ENCODE data around the gene DCAF11. TPM values are rescaled to one million over a fixed set of nuclear protein-coding genes. Genes with fewer than 3 reads are reported as not detected.
A peak's percentile ranks its signal among the peaks of the same experiment; 100 is the strongest.

DCAF11 gene
- total and polyA plus RNA-seq, 2 of the 13 experiments (the other 11 are each of a cell fraction or from before 2014, with no cell fraction given), result 150 to 257 TPM

GRCh38 chr14:24137529-24138395 lies 23.2 kb downstream of the DCAF11 start (continued):
- TF ChIP-seq ZBTB8A (CRISPR knock-in tag; IDR thresholded peaks at IDR 0.05; ENCODE audit: borderline replicate concordance, low read depth) (no peak), POLR2A (IDR thresholded peaks at IDR 0.05; ENCODE audit: insufficient read depth in 1 of 2, low read depth in 2 of 2, low read length in 2 of 2) (0 out of 4 replicates have a peak, but pooled peaks of 1 of the 2 experiments have one; percentile 39), AKNA (CRISPR knock-in tag; IDR thresholded peaks at IDR 0.05; ENCODE audit: borderline replicate concordance) (no peak), HOXD1 (CRISPR knock-in tag; IDR thresholded peaks at IDR 0.05) (no peak), ZNF563 (CRISPR knock-in tag; IDR thresholded peaks at IDR 0.05) (no peak), NR2F6 (IDR thresholded peaks at IDR 0.05) (no peak), NR2F6 (CRISPR knock-in tag; IDR thresholded peaks at IDR 0.05) (no peak), POLR2G (IDR thresholded peaks at IDR 0.05; ENCODE audit: low read depth, low read length) (peak; percentile 31), SP2 (CRISPR knock-in tag; IDR thresholded peaks at IDR 0.05) (no peak), ZNF737 (CRISPR knock-in tag; IDR thresholded peaks at IDR 0.05; ENCODE audit: borderline replicate concordance) (no peak), ZSCAN29 (CRISPR knock-in tag; conservative IDR thresholded peaks at IDR 0.05) (no peak), ZXDC (CRISPR knock-in tag; IDR thresholded peaks at IDR 0.05) (no peak), SP140L (CRISPR knock-in tag; IDR thresholded peaks at IDR 0.05; ENCODE audit: borderline replicate concordance) (no peak), TBP (CRISPR knock-in tag; IDR thresholded peaks at IDR 0.05) (no peak), SMAD1 (CRISPR knock-in tag; IDR thresholded peaks at IDR 0.05; ENCODE audit: borderline replicate concordance, low read depth) (peak; percentile 49; the same call in 1 of the 2 replicates), PHF20 (CRISPR knock-in tag; IDR thresholded peaks at IDR 0.05) (no peak), PREB (CRISPR knock-in tag; IDR thresholded peaks at IDR 0.05) (0 out of 2 replicates have a peak, but pooled peaks have one; percentile 76), ZBTB26 (CRISPR knock-in tag; IDR thresholded peaks at IDR 0.05; ENCODE audit: borderline replicate concordance) (no peak), MAFG (CRISPR knock-in tag; IDR thresholded peaks at IDR 0.05) (no peak), CBX2 (IDR thresholded peaks at IDR 0.05; ENCODE audit: low read depth, low read length) (no peak), CBX2 (CRISPR knock-in tag; IDR thresholded peaks at IDR 0.05; ENCODE audit: low read depth) (no peak)
